Spleen (tissue), 7 donors: ENCODE measurements around the gene GRK4.

ENCODE experiments used
- CTCF ChIP-seq, 11 experiments: fragments of 200-600 bp in 7 of 11; fragments of 450-650 bp in 4 of 11; sonication (generic) in 4 of 11; IDR thresholded peaks in 8 of 11; conservative IDR thresholded peaks in 3 of 11; 1 replicate in 7 of 11; 2 replicates in 4 of 11; pipeline versions ENCODE4 v1.4.0 to v1.8.0; 2016 to 2021; ENCODE audit warnings: antibody characterized with exemption in 11 of 11, inconsistent platforms in 4 of 11, mild to moderate bottlenecking in 1 of 11
- POLR2A ChIP-seq, 3 donors: fragments of 450-650 bp; IDR thresholded peaks; one replicate each; pipeline ENCODE4 v1.5.1; 2017; ENCODE audit warnings: antibody characterized with exemption in 3 of 3, mild to moderate bottlenecking in 1 of 3
- POLR2AphosphoS5 ChIP-seq, 3 donors: sonication (generic); formaldehyde crosslinking; IDR thresholded peaks; one replicate each; pipeline ENCODE4 v1.5.1; 2017; ENCODE audit warnings: antibody characterized with exemption in 3 of 3
- donor health status: DM: no; HTN: no; CAD: no; lungs with moderate emphysema.
- donor health status: DM: no; HTN: no; CAD: no.
- donor health status: DM: no; HTN: no; CAD: no.

DNA sequence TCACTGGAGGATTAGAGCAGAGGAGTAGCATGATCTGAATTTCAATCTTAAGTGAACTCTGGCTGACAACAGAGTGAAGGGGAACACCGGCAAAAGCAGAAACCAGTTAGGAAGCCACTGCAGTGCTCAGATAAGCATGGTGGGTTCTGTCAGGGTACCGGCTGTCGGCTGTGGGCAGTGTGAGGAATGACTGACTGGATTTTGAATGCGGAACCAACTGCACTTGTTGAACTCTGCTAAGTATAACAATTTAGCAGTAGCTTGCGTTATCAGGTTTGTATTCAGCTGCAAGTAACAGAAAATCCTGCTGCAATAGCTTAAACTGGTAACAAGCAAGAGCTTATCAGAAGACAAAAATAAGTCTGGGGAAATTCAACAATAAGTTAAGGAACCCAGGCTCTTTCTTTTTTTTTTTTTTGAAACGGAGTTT lies 116.3 kb downstream of the GRK4 start:
- TF ChIP-seq CTCF (IDR thresholded peaks at IDR 0.05 in 8 of 11, conservative IDR thresholded peaks at IDR 0.05 in 3 of 11) (no peak), POLR2AphosphoS5 (IDR thresholded peaks at IDR 0.05) (peak in 1 of 3 donors; percentile 7), POLR2A (IDR thresholded peaks at IDR 0.05) (no peak)
